DND-41 (cell line): Measurements from ENCODE around the gene IL21R.

Experiments
- ATAC-seq: fragments of 200-7000 bp; cut with Tn5 transposase; 3 replicates; pipeline ENCODE4 v1.9.1; 2021; ENCODE audit warnings: low read depth; ENCODE audit not compliant: insufficient read depth
- DNase-seq: peaks from one replicate; pipeline ENCODE4 v3.0.0-alpha.2; 2020
- H2AFZ ChIP-seq: 2 replicates; pipeline ENCODE4 v1.6.0; 2012; ENCODE audit warnings: low read depth, low read length
- H3K27ac ChIP-seq: 2 replicates; pipeline ENCODE4 v1.5.1; 2012; ENCODE audit warnings: low read length, inconsistent platforms
- H3K27me3 ChIP-seq: fragments of 200-600 bp; sonication (generic); 2 replicates; pipeline ENCODE4 v1.6.0; 2012; ENCODE audit warnings: low read length, mild to moderate bottlenecking, inconsistent platforms; ENCODE audit not compliant: insufficient read depth, poor library complexity
- H3K36me3 ChIP-seq: 2 replicates; pipeline ENCODE4 v1.5.1; 2012; ENCODE audit warnings: low read length, inconsistent platforms; ENCODE audit not compliant: insufficient read depth
- H3K4me1 ChIP-seq: 2 replicates; pipeline ENCODE4 v1.5.1; 2012; ENCODE audit warnings: mild to moderate bottlenecking, low read length; ENCODE audit not compliant: insufficient read depth
- H3K4me2 ChIP-seq: 2 replicates; pipeline ENCODE4 v1.6.0; 2012; ENCODE audit warnings: mild to moderate bottlenecking, moderate library complexity, low read length, inconsistent platforms; ENCODE audit not compliant: insufficient read depth
- H3K4me3 ChIP-seq, 2 experiments: fragments of 200-600 bp in 1 of 2; shearing (Covaris generic) in 1 of 2; 2 replicates each; pipeline ENCODE4 v1.5.1; 2012 to 2016; ENCODE audit warnings: inconsistent platforms in 2 of 2, low read length in 2 of 2, mild to moderate bottlenecking in 2 of 2, low read depth in 1 of 2, moderate library complexity in 1 of 2
- H3K79me2 ChIP-seq: 2 replicates; pipeline ENCODE4 v1.6.0; 2012; ENCODE audit warnings: low read length, inconsistent platforms; ENCODE audit not compliant: insufficient read depth
- H3K9ac ChIP-seq: 2 replicates; pipeline ENCODE4 v1.6.0; 2012; ENCODE audit warnings: low read depth, mild to moderate bottlenecking, inconsistent platforms, low read length, moderate library complexity
- H3K9me3 ChIP-seq: 2 replicates; pipeline ENCODE4 v1.5.1; 2012; ENCODE audit warnings: low read length, moderate library complexity, mild to moderate bottlenecking, inconsistent platforms; ENCODE audit not compliant: insufficient read depth, severe bottlenecking
- H4K20me1 ChIP-seq: 2 replicates; pipeline ENCODE4 v1.6.0; 2012; ENCODE audit warnings: low read length; ENCODE audit not compliant: insufficient read depth
- EZH2 ChIP-seq: IDR thresholded peaks from 3 replicates; pipeline ENCODE4 v1.6.1; 2012; ENCODE audit warnings: borderline replicate concordance, low read depth, mild to moderate bottlenecking, moderate library complexity, low read length, inconsistent platforms; ENCODE audit not compliant: severe bottlenecking
- TF ChIP-seq, protein P1 (sequence below): IDR thresholded peaks from 2 replicates; pipeline ENCODE4 v1.5.1; 2012; ENCODE audit warnings: borderline replicate concordance, low read length, moderate library complexity, mild to moderate bottlenecking; ENCODE audit not compliant: poor library complexity, severe bottlenecking; ENCODE audit errors: extremely low read depth

IL21R gene

DNA sequence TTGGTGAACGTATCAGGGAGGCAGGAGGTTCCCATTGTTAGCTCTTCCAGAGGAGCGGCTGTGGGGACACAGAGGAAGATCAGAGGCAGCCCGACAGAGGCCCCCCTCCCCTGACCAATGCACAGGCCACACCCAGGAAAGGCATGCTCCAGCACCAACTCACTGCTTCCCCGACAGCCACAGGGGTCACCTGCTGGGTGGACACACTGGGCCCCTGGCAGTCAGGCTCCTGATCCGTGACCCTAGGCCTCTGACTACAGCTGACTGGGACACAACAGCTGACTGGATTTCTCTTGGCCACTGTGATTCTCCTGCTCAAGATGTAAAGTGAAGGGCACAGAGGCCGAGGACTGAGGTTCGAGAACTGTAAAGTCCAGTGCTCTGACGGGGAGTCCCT, 63.5 kb downstream of the IL21R start:
- Histone ChIP-seq H4K20me1 (no peaks in the 10 kb centered on the region), H3K9ac (no peak overlapping the region), H3K27me3 (no peaks in the 10 kb centered on the region), H2AFZ (no peak overlapping the region), H3K79me2 (no peaks in the 10 kb centered on the region), H3K27ac (no peak overlapping the region), H3K4me3 (no peak overlapping the region), H3K36me3 (peaks cover 98% of the 10 kb centered on the region), H3K4me2 (no peak overlapping the region), H3K4me1 (no peaks in the 10 kb centered on the region), H3K9me3 (no peaks in the 10 kb centered on the region)
- TF ChIP-seq EZH2, result no peak
- TF ChIP-seq, protein P1, sequence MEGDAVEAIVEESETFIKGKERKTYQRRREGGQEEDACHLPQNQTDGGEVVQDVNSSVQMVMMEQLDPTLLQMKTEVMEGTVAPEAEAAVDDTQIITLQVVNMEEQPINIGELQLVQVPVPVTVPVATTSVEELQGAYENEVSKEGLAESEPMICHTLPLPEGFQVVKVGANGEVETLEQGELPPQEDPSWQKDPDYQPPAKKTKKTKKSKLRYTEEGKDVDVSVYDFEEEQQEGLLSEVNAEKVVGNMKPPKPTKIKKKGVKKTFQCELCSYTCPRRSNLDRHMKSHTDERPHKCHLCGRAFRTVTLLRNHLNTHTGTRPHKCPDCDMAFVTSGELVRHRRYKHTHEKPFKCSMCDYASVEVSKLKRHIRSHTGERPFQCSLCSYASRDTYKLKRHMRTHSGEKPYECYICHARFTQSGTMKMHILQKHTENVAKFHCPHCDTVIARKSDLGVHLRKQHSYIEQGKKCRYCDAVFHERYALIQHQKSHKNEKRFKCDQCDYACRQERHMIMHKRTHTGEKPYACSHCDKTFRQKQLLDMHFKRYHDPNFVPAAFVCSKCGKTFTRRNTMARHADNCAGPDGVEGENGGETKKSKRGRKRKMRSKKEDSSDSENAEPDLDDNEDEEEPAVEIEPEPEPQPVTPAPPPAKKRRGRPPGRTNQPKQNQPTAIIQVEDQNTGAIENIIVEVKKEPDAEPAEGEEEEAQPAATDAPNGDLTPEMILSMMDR, result no peak
- DNase-seq (no peak), ATAC-seq (no peak)

DNA sequence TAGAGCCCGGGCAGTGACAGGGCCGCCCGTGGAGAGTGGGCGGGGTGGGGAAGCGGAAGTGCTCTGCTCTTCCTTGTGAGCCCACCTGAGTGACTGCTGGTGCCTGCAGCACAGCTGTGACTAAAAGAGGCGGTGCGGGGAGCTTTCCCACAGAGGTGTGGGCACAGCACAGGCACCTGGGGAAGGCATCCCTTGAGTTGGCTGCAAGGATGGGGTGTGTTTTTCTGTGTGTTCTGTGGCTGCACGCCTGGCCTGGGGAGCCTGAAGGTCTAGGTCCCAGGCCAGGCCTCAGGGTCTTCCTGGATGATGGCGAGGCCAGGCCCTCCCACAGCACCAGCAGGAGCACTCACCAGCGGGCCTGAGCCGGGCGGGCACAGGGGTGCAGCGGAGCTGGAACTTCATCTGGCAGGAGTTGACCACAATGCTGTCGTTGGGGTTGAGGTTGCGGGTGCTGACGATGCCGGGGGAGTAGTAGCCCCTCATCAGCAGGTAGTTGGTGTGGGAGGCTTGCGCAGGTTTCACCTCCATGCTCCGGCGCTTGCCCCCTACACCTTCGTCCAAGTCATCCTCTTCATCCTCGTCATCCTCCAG, 67.1 kb downstream of the IL21R start:
- TF ChIP-seq EZH2, result no peak
- TF ChIP-seq, protein P1, result no peak
- peaks cover 100% of the 10 kb centered on the region for H3K36me3 ChIP-seq
- no peak overlapping the region for H3K9ac ChIP-seq
- no peaks in the 10 kb centered on the region for H3K4me1 ChIP-seq
- no peaks in the 10 kb centered on the region for H3K27me3 ChIP-seq
- ATAC-seq (no peak), DNase-seq (no peak)
- H3K4me3 ChIP-seq, result no peak overlapping the region
- H3K79me2 ChIP-seq, result no peaks in the 10 kb centered on the region
- H3K4me2 ChIP-seq, result no peak overlapping the region
- H3K9me3 ChIP-seq, result no peaks in the 10 kb centered on the region
- no peak overlapping the region for H2AFZ ChIP-seq
- H4K20me1 ChIP-seq, result no peaks in the 10 kb centered on the region
- H3K27ac ChIP-seq, result no peak overlapping the region

DNA sequence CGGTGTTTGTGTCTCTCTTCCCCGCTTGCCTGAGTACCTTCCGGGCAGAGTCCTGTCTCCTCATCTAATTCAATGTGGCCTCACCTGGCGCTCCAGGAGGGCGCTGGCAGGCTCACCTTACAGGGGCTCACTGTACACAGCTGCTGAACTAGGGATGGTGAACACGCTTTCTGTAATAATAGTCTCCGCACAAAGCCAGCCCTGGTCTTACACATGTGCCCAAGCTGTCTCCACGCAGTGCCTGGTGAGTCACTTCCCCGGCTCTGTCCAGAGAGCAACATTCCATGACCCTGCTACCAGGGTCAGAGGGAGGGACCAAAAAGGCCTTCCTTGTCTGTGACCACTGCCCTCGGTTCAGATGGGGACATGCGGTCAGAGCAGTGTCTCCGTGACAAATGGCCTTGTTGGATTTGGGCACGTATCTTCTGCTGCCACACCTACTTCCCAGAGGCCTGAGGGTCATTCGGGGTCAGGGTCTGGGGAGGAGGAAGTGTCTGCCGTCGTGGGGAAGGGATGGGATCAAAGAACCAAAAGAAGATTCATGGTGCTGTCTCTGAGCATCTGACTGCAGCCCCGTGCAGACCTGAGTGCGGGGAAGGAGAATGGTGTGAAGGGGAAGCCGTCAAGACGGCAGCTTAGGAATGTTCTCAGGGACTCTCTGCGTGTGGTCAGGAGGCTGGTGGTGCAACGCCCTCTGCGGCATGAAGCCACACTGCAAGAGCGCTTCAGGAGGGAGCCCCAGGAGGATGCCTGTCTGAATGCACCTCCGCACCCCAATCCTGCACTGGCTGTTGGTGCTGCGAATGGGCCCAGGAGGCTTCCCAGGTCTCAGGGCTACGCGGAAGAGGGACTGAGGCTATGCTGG, 68.8 kb downstream of the IL21R start:
- Histone ChIP-seq H3K4me3 (no peak overlapping the region), H3K79me2 (no peaks in the 10 kb centered on the region), H4K20me1 (no peaks in the 10 kb centered on the region), H3K27me3 (no peaks in the 10 kb centered on the region), H3K9me3 (no peaks in the 10 kb centered on the region), H3K27ac (no peak overlapping the region), H2AFZ (no peak overlapping the region), H3K36me3 (peaks cover 100% of the 10 kb centered on the region), H3K9ac (no peak overlapping the region), H3K4me2 (no peak overlapping the region), H3K4me1 (no peaks in the 10 kb centered on the region)
- no peak for DNase-seq
- TF ChIP-seq, protein P1, result no peak
- TF ChIP-seq EZH2, result no peak
- ATAC-seq, result no peak
